Measurements from ENCODE around the gene COPS3. TPM values are rescaled to one million over a fixed set of nuclear protein-coding genes. Genes with fewer than 3 reads are reported as not detected.

The COPS3 gene
- total RNA-seq, 1 experiment from 2014 or later = 113 TPM

DNA sequence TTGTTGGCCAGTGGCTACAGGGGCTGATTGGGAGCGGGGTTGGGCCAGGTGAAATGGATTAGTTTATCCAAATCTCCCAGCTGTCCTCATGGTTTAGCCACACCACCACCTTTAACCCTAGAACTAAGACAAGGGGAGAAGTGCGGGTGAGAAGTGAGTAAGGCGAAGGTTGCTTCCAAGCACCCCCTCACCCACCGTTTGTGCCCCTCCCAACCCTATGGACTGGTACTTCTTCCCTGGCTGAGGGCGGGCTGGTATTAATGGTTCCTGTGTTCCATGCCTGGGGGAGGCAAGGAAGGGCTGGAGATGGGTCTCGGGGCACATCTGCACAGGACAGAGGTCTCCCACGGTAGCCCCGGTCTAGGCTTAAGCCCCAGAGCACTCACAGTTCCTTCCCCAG lies 47.2 kb upstream of the COPS3 start:
- no peak for DNase-seq
- H3K4me1 Mint-ChIP-seq = no peaks in the 10 kb centered on the region
- TF ChIP-seq, protein P1, sequence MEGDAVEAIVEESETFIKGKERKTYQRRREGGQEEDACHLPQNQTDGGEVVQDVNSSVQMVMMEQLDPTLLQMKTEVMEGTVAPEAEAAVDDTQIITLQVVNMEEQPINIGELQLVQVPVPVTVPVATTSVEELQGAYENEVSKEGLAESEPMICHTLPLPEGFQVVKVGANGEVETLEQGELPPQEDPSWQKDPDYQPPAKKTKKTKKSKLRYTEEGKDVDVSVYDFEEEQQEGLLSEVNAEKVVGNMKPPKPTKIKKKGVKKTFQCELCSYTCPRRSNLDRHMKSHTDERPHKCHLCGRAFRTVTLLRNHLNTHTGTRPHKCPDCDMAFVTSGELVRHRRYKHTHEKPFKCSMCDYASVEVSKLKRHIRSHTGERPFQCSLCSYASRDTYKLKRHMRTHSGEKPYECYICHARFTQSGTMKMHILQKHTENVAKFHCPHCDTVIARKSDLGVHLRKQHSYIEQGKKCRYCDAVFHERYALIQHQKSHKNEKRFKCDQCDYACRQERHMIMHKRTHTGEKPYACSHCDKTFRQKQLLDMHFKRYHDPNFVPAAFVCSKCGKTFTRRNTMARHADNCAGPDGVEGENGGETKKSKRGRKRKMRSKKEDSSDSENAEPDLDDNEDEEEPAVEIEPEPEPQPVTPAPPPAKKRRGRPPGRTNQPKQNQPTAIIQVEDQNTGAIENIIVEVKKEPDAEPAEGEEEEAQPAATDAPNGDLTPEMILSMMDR (conservative IDR thresholded peaks at IDR 0.05) = no peak

More for the DNA sequence above, 47.2 kb upstream of the COPS3 start:
- no peak overlapping the region for H2BK20ac ChIP-seq (ENCODE audit: low read depth, low read length, poor library complexity, severe bottlenecking)
- no peak overlapping the region for H3K4me2 ChIP-seq (ENCODE audit: insufficient read depth, insufficient read length, low read length)
- H3K9ac ChIP-seq (ENCODE audit: extremely low read depth, insufficient read length, low read length) = no peak overlapping the region
- H3K9me3 ChIP-seq (ENCODE audit: control insufficient read depth, low read depth, low read length) = no peaks in the 10 kb centered on the region
- H3K23me2 ChIP-seq (ENCODE audit: insufficient read length, low read depth, low read length, poor library complexity, severe bottlenecking) = no peaks in the 10 kb centered on the region
- no peaks in the 10 kb centered on the region for H4K20me1 ChIP-seq (ENCODE audit: control insufficient read depth, insufficient read depth, insufficient read length)
- H2BK5ac ChIP-seq (ENCODE audit: insufficient read length, low read length) = no peak overlapping the region
- H3K79me1 ChIP-seq (ENCODE audit: insufficient read depth, low read depth, low read length, poor library complexity, severe bottlenecking) = no peaks in the 10 kb centered on the region
- H3K27ac ChIP-seq (ENCODE audit: insufficient read length, low read depth, low read length) = no peak overlapping the region
- Mint-ChIP-seq H3K9me3 (no peaks in the 10 kb centered on the region), H3K27me3 (ENCODE audit: low read depth) (no peaks in the 10 kb centered on the region), H3K4me3 (no peak overlapping the region), H3K36me3 (ENCODE audit: insufficient read depth in 1 of 3, low read depth in 3 of 3) (peaks cover 0 to 9% (median 5%) of the 10 kb centered on the region in 3 experiments; a peak in 4 of 7 replicates), H3K27ac (no peak overlapping the region)
- H2AK5ac ChIP-seq (ENCODE audit: insufficient read length, low read length) = no peak overlapping the region
- H4K8ac ChIP-seq (replicated peaks; ENCODE audit: insufficient read length, low read depth, low read length) = no peak overlapping the region
- H3K23ac ChIP-seq (ENCODE audit: insufficient read length, low read depth, low read length) = no peak overlapping the region
- H3K27me3 ChIP-seq (ENCODE audit: insufficient read depth, low read length) = no peaks in the 10 kb centered on the region
- H3K56ac ChIP-seq (ENCODE audit: insufficient read length, low read depth, low read length) = no peak overlapping the region
- H3K14ac ChIP-seq (ENCODE audit: insufficient read depth, low read length) = no peak overlapping the region
- H3K18ac ChIP-seq (ENCODE audit: insufficient read length, low read depth, low read length) = no peak overlapping the region
- WGBS (ENCODE audit: extremely low coverage, insufficient read length, low lambda C conversion rate) = no CpG with 5 or more reads among the region's 8 CpGs
- no peak overlapping the region for H2BK15ac ChIP-seq (ENCODE audit: low read depth, low read length)
- no peak overlapping the region for H2AFZ ChIP-seq (ENCODE audit: low read length)
- no peak overlapping the region for H4K91ac ChIP-seq (ENCODE audit: insufficient read length, low read depth, low read length)
- H2BK12ac ChIP-seq (ENCODE audit: insufficient read length, low read depth, low read length) = no peak overlapping the region
- no peak overlapping the region for H3T11ph ChIP-seq (ENCODE audit: low read length)
- no peak overlapping the region for H4K5ac ChIP-seq (ENCODE audit: insufficient read length, low read depth, low read length)
- H2BK120ac ChIP-seq (ENCODE audit: low read depth, low read length, poor library complexity, severe bottlenecking) = no peak overlapping the region
- H3K4ac ChIP-seq (ENCODE audit: low read depth, low read length) = no peak overlapping the region
- no peaks in the 10 kb centered on the region for H3K4me1 ChIP-seq (ENCODE audit: insufficient read depth, low read length)
- no peaks in the 10 kb centered on the region for H3K79me2 ChIP-seq (ENCODE audit: insufficient read depth, low read length)
